Pancreas (tissue), 10 donors: Measurements from ENCODE around the gene MAB21L3. TPM values are rescaled to one million over a fixed set of nuclear protein-coding genes. Genes with fewer than 3 reads are reported as not detected.

Source experiments
- ATAC-seq, 4 donors: fragments of 200-7000 bp; cut with Tn5 transposase; one replicate each; pipeline versions ENCODE4 v1.8.0 to v1.9.1; 2020; ENCODE audit warnings: mild to moderate bottlenecking in 4 of 4, moderate library complexity in 4 of 4
- DNase-seq, 6 donors: peaks; one replicate each; pipeline ENCODE4 v3.0.0-alpha.2; 2020
- FAIRE-seq: peaks from 2 replicates; lab custom pipeline; 2012; peaks lifted over from hg19 to GRCh38; lab: Jason Lieb, UNC
- H3K27ac ChIP-seq, 4 donors: fragments of 200-600 bp; sonication (generic); 1 replicate in 3 of 4; 2 replicates in 1 of 4; pipeline versions ENCODE4 v1.5.0 to v1.8.0; 2020
- H3K27me3 ChIP-seq, 4 donors: fragments of 200-600 bp; one replicate each; pipeline ENCODE4 v1.8.0; 2021
- H3K36me3 ChIP-seq, 3 donors: fragments of 200-600 bp; sonication (generic) in 1 of 3; one replicate each; pipeline versions ENCODE4 v1.5.0 to v1.8.0; 2020 to 2021
- H3K4me1 ChIP-seq, 3 donors: fragments of 200-600 bp; one replicate each; pipeline ENCODE4 v1.8.0; 2021
- H3K4me3 ChIP-seq, 4 donors: fragments of 200-600 bp; sonication (generic) in 2 of 4; one replicate each; pipeline versions ENCODE4 v1.5.0 to v1.8.0; 2020 to 2021
- H3K9me3 ChIP-seq, 4 donors: fragments of 200-600 bp; one replicate each; pipeline ENCODE4 v1.8.0; 2021
- CTCF ChIP-seq, 4 donors: fragments of 200-600 bp; sonication (generic) in 3 of 4; IDR thresholded peaks; one replicate each; pipeline versions ENCODE4 v1.5.0 to v1.8.0; 2021; ENCODE audit warnings: antibody characterized with exemption in 4 of 4
- WGBS, 2 donors: extraction: QIAGEN DNeasy Blood & Tissue Kit; methylation state at CpG; one replicate each; pipeline ENCODE4 v1.1.7; 2013; 5-methylcytosine and 5-hydroxymethylcytosine counted together
- intact Hi-C, 3 donors: fragments of 100-400 bp; cut with DNase I; formaldehyde crosslinking; loops; one replicate each; pipeline versions ENCODE4 v1.11.1 to v1.14.2; 2022
- polyA plus RNA-seq, 2 donors: library from polyadenylated mRNA; stranded (reverse); fragments of 200-250 nt; gene quantifications; one replicate each; pipeline ENCODE4 v1.2.3, GENCODE V29; 2013
- total RNA-seq, 6 donors: library from RNA; stranded (reverse); fragmentation: NEBNext Ultra II Directional in 4 of 6; extraction: Animal tissue kit (Norgen Biotek cat#: 25700) in 4 of 6; gene quantifications; one replicate each; pipeline versions ENCODE4 v1.2.1 to v1.2.4, GENCODE V29; 2021 to 2023
- donor health status: healthy with polysubstance abuse.
- donor health status: DM: no; HTN: no; CAD: no; lungs with moderate emphysema.
- donor health status: DM: no; HTN: no; CAD: no.
- donor health status: control.
- donor health status: control.
- donor health status: Bipolar disorder and iron deficiency.
- donor health status: DM: yes; HTN: yes; CAD: no.
- donor health status: DM: no; HTN: no; CAD: no.
- donor health status: DM: no; HTN: no; CAD: no.
- donor health status: DM: yes; HTN: yes; CAD: no.

The MAB21L3 gene
- total and polyA plus RNA-seq, 8 donors = 0.12 TPM; not detected in 7

GRCh38 chr1:116127123-116127847, 16.1 kb downstream of the MAB21L3 start:
- H3K27ac ChIP-seq = no peak overlapping the region
- H3K4me3 ChIP-seq = no peak overlapping the region
- FAIRE-seq = no peak
- no peak for TF ChIP-seq CTCF (IDR thresholded peaks at IDR 0.05)
- H3K4me1 ChIP-seq = no peaks in the 10 kb centered on the region
- H3K27me3 ChIP-seq = no peaks in the 10 kb centered on the region
- no peaks in the 10 kb centered on the region for H3K9me3 ChIP-seq
- ATAC-seq = no peak
- H3K36me3 ChIP-seq = no peaks in the 10 kb centered on the region
- no peak for DNase-seq
- intact Hi-C loops = no loop called here
- WGBS, 2 donors = 64 to 71% methylated on average over 13 of the region's 13 CpGs

GRCh38 chr1:116127848-116128540, 16.8 kb downstream of the MAB21L3 start:
- TF ChIP-seq CTCF (IDR thresholded peaks at IDR 0.05) = no peak
- Histone ChIP-seq H3K4me3 (no peak overlapping the region), H3K36me3 (no peaks in the 10 kb centered on the region), H3K27me3 (no peaks in the 10 kb centered on the region), H3K27ac (no peak overlapping the region), H3K9me3 (no peaks in the 10 kb centered on the region), H3K4me1 (no peaks in the 10 kb centered on the region)
- FAIRE-seq (no peak), DNase-seq (no peak), ATAC-seq (no peak)
- WGBS, 2 donors = 73 to 81% methylated on average over 7 of the region's 7 CpGs
- intact Hi-C loops = no loop called here

DNA sequence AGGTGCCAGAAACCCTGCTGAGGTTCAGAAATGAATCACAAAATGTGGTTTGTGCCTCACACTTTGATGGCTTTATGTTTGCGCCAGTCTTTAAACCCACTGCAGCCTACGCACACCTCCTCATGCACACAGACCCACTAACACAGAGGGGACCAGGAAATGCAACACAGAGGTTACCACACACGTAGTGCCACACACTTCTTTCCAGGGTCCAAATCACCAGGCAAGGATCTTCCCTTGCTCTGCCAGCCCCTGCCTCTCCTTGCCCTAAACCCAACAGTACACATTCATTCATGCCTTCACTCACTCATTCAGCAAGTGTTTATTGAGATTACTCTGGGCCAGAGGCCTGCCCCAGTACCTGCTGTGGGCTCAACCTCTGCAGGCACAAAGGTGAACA, 17.5 kb downstream of the MAB21L3 start:
- no peak overlapping the region for H3K27ac ChIP-seq
- no peak overlapping the region for H3K4me3 ChIP-seq
- ATAC-seq = no peak
- no peaks in the 10 kb centered on the region for H3K36me3 ChIP-seq
- TF ChIP-seq CTCF (IDR thresholded peaks at IDR 0.05) = no peak
- FAIRE-seq = no peak
- DNase-seq = no peak
- WGBS, 2 donors = 85% methylated on average over 3 of the region's 3 CpGs
- no peaks in the 10 kb centered on the region for H3K9me3 ChIP-seq
- H3K4me1 ChIP-seq = no peaks in the 10 kb centered on the region
- no peaks in the 10 kb centered on the region for H3K27me3 ChIP-seq
- intact Hi-C loops = no loop called here

- TF ChIP-seq CTCF (IDR thresholded peaks at IDR 0.05) = no peak
- FAIRE-seq (no peak), DNase-seq (no peak), ATAC-seq (no peak)
- no peak overlapping the region for H3K4me3 ChIP-seq
- H3K36me3 ChIP-seq = no peaks in the 10 kb centered on the region
- no peaks in the 10 kb centered on the region for H3K4me1 ChIP-seq
- H3K27ac ChIP-seq = no peak overlapping the region
- H3K27me3 ChIP-seq = no peaks in the 10 kb centered on the region
- no peaks in the 10 kb centered on the region for H3K9me3 ChIP-seq
- intact Hi-C loops = no loop called here
- WGBS, 2 donors = 58 to 64% methylated on average over 6 of the region's 6 CpGs
These were observed 18.3 kb downstream of the MAB21L3 start for GRCh38 chr1:116129537-116129936.

- Histone ChIP-seq H3K36me3 (no peaks in the 10 kb centered on the region), H3K4me3 (no peak overlapping the region), H3K27me3 (no peaks in the 10 kb centered on the region), H3K27ac (no peak overlapping the region), H3K9me3 (no peaks in the 10 kb centered on the region), H3K4me1 (no peaks in the 10 kb centered on the region)
- DNase-seq = no peak
- no peak for TF ChIP-seq CTCF (IDR thresholded peaks at IDR 0.05)
- no peak for FAIRE-seq
- no peak for ATAC-seq
- intact Hi-C loops = no loop called here
These were observed 19.2 kb downstream of the MAB21L3 start for GRCh38 chr1:116130356-116130755.
